AG04449 (cell line): ENCODE data around the gene SRPK3.
"Not testable (repeated sequence)": the region's sequence is repeated elsewhere in the genome, so short reads cannot be mapped to it uniquely, and the experiment has no call there.

ENCODE experiments used
- CTCF ChIA-PET: fragments of 350-600 bp; formaldehyde crosslinking; extraction: SDS; loops from one replicate; lab custom pipeline; 2021; ENCODE audit warnings: antibody characterized with exemption; lab: Yijun Ruan, JAX
- POLR2A ChIA-PET: fragments of 400-600, 350-600 bp; formaldehyde crosslinking; extraction: SDS; loops from one replicate; lab custom pipeline; 2020; ENCODE audit warnings: antibody characterized with exemption, inconsistent platforms; lab: Yijun Ruan, JAX
- DNase-seq: peaks from one replicate; pipeline ENCODE4 v3.0.0-alpha.2; 2010; ENCODE audit warnings: low read depth, low spot score
- H3K4me3 ChIP-seq: 2 replicates; pipeline ENCODE4 v1.5.1; 2011; ENCODE audit warnings: low read depth, mild to moderate bottlenecking, control low read depth, low read length
- CTCF ChIP-seq: IDR thresholded peaks from one replicate; pipeline ENCODE4 v1.5.1; 2011; ENCODE audit warnings: mild to moderate bottlenecking, moderate library complexity, low read length, control low read depth, inconsistent platforms; ENCODE audit not compliant: insufficient read depth; ENCODE audit errors: missing control alignments

Gene SRPK3

GRCh38 chrX:153739754-153740486, 40.9 kb upstream of the SRPK3 start:
- DNase-seq = no peak
- TF ChIP-seq CTCF = no peak
- POLR2A ChIA-PET = interaction anchor here (0.6 kb wide), 1 partner anchor 777 kb away, joined by 4 read pairs; no protein-coding TSS in a partner anchor

DNA sequence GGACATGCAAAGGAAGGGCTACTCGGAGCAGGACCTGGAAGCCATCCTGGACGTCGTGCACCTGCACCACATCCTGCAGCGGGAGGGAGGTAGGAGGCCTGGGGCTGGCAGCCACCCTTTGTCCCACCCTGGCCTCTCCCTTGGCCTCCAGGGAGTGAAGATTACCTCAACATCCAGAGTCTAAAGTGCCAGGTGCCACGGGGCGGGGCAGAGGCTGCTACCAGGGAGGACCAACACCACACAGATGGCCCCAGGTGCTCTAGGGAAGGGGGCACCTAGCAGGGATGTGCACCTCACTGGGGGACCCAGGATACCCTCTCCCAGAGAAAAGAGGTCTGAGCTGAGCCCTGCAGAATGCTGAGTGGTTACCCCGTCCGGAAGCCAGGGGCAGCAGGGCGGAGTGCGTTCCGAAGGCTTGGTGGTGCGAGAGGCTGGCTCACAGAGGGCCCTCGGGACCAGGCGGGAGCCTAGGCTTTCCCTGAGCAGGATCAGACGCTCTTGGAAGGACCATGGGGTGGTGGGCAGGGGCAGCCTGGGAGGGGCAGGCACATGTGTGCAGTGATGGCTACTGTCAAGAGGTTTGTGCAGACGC, 40.1 kb upstream of the SRPK3 start:
- no peak for DNase-seq
- ChIA-PET POLR2A (interaction anchor here (0.6 kb wide), 1 partner anchor 776 kb away, joined by 4 read pairs; no protein-coding TSS in a partner anchor), CTCF (no interaction called here)
- H3K4me3 ChIP-seq = no peak overlapping the region
- TF ChIP-seq CTCF = no peak

More at GRCh38 chrX:153739754-153740486, 40.9 kb upstream of the SRPK3 start:
- H3K4me3 ChIP-seq = no peak overlapping the region
- CTCF ChIA-PET = no interaction called here

GRCh38 chrX:153741446-153741845, 39.4 kb upstream of the SRPK3 start:
- no peak for DNase-seq
- no peak overlapping the region for H3K4me3 ChIP-seq
- ChIA-PET POLR2A (no interaction called here), CTCF (no interaction called here)
- no peak for TF ChIP-seq CTCF

- POLR2A ChIA-PET, CTCF ChIA-PET, H3K4me3 ChIP-seq, DNase-seq: not testable (repeated sequence)
Observed at GRCh38 chrX:153742111-153742510, 38.7 kb upstream of the SRPK3 start.

GRCh38 chrX:153742796-153743467, 37.9 kb upstream of the SRPK3 start:
- DNase-seq, POLR2A ChIA-PET, CTCF ChIA-PET, H3K4me3 ChIP-seq: not testable (repeated sequence)

DNA sequence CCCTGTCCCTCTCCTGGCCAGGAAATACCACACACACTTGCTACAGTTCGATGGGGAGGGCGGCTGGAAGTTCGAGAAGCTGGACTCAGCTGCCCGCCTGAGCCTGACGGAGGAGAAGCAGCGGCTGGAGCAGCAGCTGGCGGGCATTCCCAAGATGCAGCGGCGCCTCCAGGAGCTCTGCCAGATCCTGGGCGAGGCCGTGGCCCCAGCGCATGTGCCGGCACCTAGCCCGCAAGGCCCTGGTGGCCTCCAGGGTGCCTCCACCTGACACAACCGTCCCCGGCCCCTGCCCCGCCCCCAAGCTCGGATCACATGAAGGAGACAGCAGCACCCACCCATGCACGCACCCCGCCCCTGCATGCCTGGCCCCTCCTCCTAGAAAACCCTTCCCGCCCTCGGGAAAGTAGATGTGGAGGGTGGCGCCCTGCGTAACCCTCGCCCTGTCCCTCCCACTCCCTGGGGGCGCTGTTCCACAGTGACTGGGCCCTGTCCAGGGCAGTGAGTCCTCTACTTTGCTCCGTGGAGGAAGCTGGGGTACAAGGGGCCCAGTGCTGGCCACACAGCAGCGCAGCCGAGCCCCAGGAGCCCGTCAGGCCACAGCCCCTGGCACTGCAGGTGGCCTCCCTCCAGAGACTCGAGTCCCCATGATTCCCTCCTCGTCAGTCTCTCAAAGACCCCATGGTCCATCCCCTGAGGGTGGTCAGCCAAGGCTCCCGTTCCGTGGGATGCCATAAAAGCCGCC, 37.2 kb upstream of the SRPK3 start:
- H3K4me3 ChIP-seq, POLR2A ChIA-PET, DNase-seq: not testable (repeated sequence)
- CTCF ChIA-PET = interaction anchor here (0.6 to 1.4 kb wide), 3 partner anchors 9 to 17 kb away, joined by 3 to 4 read pairs (median 3); no protein-coding TSS in a partner anchor

DNA sequence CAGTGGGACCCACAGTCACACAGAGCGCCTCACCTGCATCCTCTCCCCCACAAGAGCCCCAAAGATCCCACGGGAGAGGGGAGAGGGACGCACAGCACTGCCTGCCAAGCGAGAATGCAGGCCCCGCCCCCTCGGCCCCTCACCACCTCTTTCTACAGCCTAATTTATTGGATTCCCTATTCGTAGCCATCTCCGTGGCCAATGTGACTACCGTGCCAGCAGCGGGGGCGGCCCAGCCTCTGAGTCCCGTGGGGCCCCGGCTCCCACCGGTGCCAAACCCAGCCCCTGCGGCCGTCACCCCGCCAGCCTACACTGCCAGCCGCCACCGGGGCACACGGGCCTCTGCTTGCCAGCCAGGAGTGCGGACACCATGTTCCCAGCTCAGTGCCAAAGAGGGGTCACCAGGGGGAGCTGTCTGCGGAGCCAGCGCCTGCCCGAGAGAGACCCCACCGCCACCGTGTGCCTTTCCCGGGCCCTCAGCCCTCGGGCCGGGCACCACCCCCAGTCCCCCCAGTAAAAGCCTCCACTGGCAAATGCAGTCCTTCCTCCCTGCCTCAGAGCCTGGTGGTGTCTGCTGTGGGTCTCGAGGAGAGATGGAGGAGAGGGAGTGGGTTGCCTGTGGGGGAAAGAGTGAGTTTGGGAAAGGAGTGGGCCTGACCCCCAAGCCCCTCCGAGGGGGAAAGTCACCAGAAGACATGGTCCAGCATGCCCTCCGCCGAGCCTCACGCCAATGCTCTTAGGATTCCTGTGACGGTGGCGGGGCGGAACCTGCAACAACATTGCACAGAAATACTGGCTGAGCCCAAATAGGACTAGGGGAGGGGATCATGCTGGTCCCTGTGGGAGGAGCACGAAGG, 36.4 kb upstream of the SRPK3 start:
- peak; percentile 45 for TF ChIP-seq CTCF
- ChIA-PET CTCF (interaction anchor here (0.6 to 1.4 kb wide), 3 partner anchors 10 to 18 kb away, joined by 3 to 4 read pairs (median 3); no protein-coding TSS in a partner anchor), POLR2A (interaction anchor here (0.7 kb wide), 1 partner anchor 76 kb away, joined by 3 read pairs; no protein-coding TSS in a partner anchor)
- no peak overlapping the region for H3K4me3 ChIP-seq
- DNase-seq = no peak

GRCh38 chrX:153745067-153745433, 35.8 kb upstream of the SRPK3 start:
- not testable (repeated sequence) for DNase-seq
- CTCF ChIA-PET = interaction anchor here (1.4 kb wide), 2 partner anchors 11 to 18 kb away, joined by 3 to 4 read pairs; no protein-coding TSS in a partner anchor
- POLR2A ChIA-PET = interaction anchor here (0.7 kb wide), 1 partner anchor 77 kb away, joined by 3 read pairs; no protein-coding TSS in a partner anchor

More at GRCh38 chrX:153745067-153745433, 35.8 kb upstream of the SRPK3 start:
- H3K4me3 ChIP-seq = not testable (repeated sequence)
